Activated B cell treated with CpG ODN at 0.5 μM for 24 hours (primary cell): Measurements from ENCODE around the gene RIPOR3. TPM values are rescaled to one million over a fixed set of nuclear protein-coding genes. Genes with fewer than 3 reads are reported as not detected.

Experiments used
- ATAC-seq: fragments of 200-7000 bp; cut with Tn5 transposase; one replicate; pipeline ENCODE4 v1.10.0; 2021; ENCODE audit warnings: low read depth, mild to moderate bottlenecking, moderate library complexity
- CTCF ChIA-PET: fragments of 350-600 bp; sonication (Branson Sonifier 250); formaldehyde crosslinking; loops from one replicate; lab custom pipeline; 2021; ENCODE audit warnings: antibody characterized with exemption; lab: Charles Lee
- POLR2A ChIA-PET: fragments of 350-600 bp; sonication (Branson Sonifier 250); formaldehyde crosslinking; loops from one replicate; lab custom pipeline; 2021; ENCODE audit warnings: antibody characterized with exemption; lab: Charles Lee
- DNase-seq: peaks from one replicate; pipeline ENCODE4 v3.0.0; 2022
- H3K27ac Mint-ChIP-seq: one replicate; pipeline ENCODE4 v1.8.0; 2020; ENCODE audit warnings: mixed read lengths
- H3K27me3 Mint-ChIP-seq: one replicate; pipeline ENCODE4 v1.8.0; 2021; ENCODE audit warnings: mixed read lengths
- H3K36me3 Mint-ChIP-seq: one replicate; pipeline ENCODE4 v1.8.0; 2021; ENCODE audit warnings: low read depth, mixed read lengths
- H3K4me1 Mint-ChIP-seq: one replicate; pipeline ENCODE4 v1.8.0; 2021; ENCODE audit warnings: mixed read lengths
- H3K4me3 Mint-ChIP-seq: one replicate; pipeline ENCODE4 v1.8.0; 2020; ENCODE audit warnings: mild to moderate bottlenecking, mixed read lengths
- H3K9me3 Mint-ChIP-seq: one replicate; pipeline ENCODE4 v1.8.0; 2020; ENCODE audit warnings: mixed read lengths
- intact Hi-C: fragments of 100-400 bp; cut with micrococcal nuclease; formaldehyde crosslinking; loops from one replicate; pipeline ENCODE4 v1.15.1; 2024
- total RNA-seq: library from RNA; stranded (reverse); gene quantifications from 2 replicates; pipeline ENCODE4 v1.2.3, GENCODE V29; 2022
- TF ChIP-seq, protein P1 (sequence below): fragments of 200-600 bp; IDR thresholded peaks from one replicate; pipeline ENCODE4 v1.8.0; 2022; ENCODE audit warnings: antibody characterized with exemption, mild to moderate bottlenecking

Gene RIPOR3
- total RNA-seq, 1 donor from 2014 or later: not detected

DNA sequence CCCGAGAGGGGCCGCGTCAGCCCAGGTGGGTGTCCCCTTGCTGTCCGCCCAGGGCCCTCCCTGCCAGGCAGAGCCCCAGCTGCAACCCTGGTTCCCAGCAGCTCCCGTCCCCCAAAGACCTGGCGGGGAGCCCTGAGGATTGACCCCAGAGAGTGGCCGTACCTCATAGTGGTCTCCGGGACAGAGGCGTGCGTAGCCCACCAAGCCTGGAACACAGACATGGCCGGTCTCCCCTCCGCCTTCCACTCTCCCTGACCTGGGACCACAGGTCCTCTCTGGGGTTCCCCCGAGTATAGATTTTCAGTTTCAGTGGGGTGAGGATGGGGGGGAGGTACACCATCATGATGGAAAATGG, 82.6 kb downstream of the RIPOR3 start:
- no peak for ATAC-seq
- Mint-ChIP-seq H3K36me3 (no peaks in the 10 kb centered on the region), H3K27ac (no peak overlapping the region), H3K4me1 (no peaks in the 10 kb centered on the region), H3K9me3 (no peaks in the 10 kb centered on the region), H3K4me3 (no peak overlapping the region), H3K27me3 (peaks cover 7% of the 10 kb centered on the region)
- ChIA-PET POLR2A (no interaction called here), CTCF (no interaction called here)
- intact Hi-C loops: no loop called here
- no peak for DNase-seq
- TF ChIP-seq, protein P1, sequence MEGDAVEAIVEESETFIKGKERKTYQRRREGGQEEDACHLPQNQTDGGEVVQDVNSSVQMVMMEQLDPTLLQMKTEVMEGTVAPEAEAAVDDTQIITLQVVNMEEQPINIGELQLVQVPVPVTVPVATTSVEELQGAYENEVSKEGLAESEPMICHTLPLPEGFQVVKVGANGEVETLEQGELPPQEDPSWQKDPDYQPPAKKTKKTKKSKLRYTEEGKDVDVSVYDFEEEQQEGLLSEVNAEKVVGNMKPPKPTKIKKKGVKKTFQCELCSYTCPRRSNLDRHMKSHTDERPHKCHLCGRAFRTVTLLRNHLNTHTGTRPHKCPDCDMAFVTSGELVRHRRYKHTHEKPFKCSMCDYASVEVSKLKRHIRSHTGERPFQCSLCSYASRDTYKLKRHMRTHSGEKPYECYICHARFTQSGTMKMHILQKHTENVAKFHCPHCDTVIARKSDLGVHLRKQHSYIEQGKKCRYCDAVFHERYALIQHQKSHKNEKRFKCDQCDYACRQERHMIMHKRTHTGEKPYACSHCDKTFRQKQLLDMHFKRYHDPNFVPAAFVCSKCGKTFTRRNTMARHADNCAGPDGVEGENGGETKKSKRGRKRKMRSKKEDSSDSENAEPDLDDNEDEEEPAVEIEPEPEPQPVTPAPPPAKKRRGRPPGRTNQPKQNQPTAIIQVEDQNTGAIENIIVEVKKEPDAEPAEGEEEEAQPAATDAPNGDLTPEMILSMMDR: no peak

DNA sequence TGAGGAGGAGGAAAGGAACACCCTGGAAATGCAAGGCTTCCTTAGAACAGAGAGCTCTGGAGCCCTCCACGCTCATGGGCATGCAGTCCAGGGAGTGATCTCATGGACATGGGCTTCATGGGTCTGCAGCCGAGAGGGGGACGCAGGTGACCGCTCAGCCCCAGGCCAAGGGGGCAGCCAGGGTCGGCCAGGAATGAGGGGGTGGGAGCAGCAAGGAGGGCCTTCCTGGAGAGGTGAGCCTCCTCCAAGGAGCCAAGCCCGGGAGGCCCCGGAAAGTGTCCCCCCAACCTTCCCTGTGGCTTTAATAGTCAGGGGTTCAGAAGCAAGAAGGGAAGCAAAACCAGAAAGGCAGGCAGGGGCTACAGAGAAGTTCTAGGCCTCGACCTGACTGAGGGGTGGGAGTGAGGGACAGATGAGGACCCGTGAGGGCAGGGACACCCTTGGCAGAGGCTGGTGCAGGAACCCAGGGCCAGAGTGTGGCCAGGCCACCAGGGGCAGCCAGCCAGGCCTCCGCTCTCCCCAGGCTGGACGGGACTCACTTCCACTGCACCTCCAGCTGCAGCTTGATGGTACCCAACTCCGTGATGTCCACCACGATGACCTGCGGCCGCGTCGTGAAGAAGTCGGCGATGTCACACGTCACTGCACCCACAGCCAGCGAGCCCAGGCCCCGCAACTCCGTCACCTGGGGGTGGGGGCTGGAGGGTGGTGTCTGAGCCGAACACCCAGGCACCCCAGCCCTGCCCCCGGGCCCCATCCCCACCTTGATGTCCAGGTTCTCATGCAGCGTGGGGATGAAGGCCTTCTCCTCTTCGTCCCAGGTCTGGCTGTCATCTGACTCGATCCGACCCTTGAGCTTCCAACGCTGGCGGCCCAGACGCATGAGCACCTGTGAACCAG, 83.2 kb downstream of the RIPOR3 start:
- intact Hi-C loops: no loop called here
- Mint-ChIP-seq H3K27ac (no peak overlapping the region), H3K4me1 (peaks cover under 1% of the 10 kb centered on the region), H3K36me3 (no peaks in the 10 kb centered on the region), H3K27me3 (peaks cover 9% of the 10 kb centered on the region), H3K4me3 (no peak overlapping the region), H3K9me3 (no peaks in the 10 kb centered on the region)
- TF ChIP-seq, protein P1: no peak
- CTCF ChIA-PET: no interaction called here
- POLR2A ChIA-PET: no interaction called here
- DNase-seq (no peak), ATAC-seq (no peak)

DNA sequence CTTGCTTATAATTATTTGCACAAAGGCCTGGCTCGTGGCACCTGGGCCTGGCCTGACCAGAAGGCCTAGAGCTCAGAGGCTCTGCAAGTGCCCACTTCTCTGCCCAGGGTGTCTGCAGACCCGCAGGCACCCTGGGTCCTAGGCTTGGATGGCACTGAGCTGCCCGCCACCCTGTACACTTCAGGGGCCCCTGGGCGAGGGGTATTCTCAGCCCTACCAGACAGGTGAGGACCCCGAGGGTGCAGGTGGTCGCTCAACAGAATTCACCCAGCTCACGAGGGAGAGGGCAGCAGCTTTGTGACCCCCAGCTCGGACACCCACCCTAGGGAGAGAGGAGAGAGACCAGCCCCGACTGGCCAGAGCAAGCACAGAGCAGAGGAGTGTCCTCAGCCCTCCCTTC, 83.9 kb downstream of the RIPOR3 start:
- no peak overlapping the region for H3K27ac Mint-ChIP-seq
- intact Hi-C loops: no loop called here
- H3K27me3 Mint-ChIP-seq: peaks cover 9% of the 10 kb centered on the region
- POLR2A ChIA-PET: no interaction called here
- no peak overlapping the region for H3K4me3 Mint-ChIP-seq
- DNase-seq (no peak), ATAC-seq (no peak)
- peaks cover 4% of the 10 kb centered on the region for H3K4me1 Mint-ChIP-seq
- TF ChIP-seq, protein P1: no peak
- H3K36me3 Mint-ChIP-seq: no peaks in the 10 kb centered on the region
- H3K9me3 Mint-ChIP-seq: no peaks in the 10 kb centered on the region
- CTCF ChIA-PET: no interaction called here

DNA sequence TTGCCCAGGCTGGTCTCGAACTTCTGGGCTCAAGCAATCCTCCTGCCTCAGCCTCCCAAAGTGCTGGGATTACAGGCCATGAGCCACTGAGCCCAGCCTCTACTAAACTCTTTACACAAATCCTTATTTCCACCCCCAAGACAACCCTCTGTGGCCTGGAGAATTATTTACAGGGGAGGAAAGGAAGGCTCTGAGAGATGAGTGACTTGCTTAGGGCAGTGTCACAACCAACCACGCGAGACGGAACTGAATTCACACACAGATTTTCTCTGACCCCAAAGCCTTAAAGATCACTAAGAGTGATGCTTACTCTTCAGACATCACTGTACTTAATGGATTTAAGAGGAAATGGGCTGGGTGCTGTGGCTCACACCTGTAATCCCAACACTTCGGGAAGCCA, 86.2 kb downstream of the RIPOR3 start:
- ATAC-seq: no peak
- Mint-ChIP-seq H3K36me3 (no peaks in the 10 kb centered on the region), H3K4me1 (peaks cover 4% of the 10 kb centered on the region), H3K4me3 (no peak overlapping the region), H3K27ac (no peak overlapping the region), H3K27me3 (peaks cover 11% of the 10 kb centered on the region), H3K9me3 (no peaks in the 10 kb centered on the region)
- intact Hi-C loops: no loop called here
- ChIA-PET POLR2A (interaction anchor here (0.7 kb wide), 1 partner anchor 839 kb away, joined by 7 read pairs; no protein-coding TSS in a partner anchor), CTCF (no interaction called here)
- no peak for DNase-seq
- TF ChIP-seq, protein P1: no peak

DNA sequence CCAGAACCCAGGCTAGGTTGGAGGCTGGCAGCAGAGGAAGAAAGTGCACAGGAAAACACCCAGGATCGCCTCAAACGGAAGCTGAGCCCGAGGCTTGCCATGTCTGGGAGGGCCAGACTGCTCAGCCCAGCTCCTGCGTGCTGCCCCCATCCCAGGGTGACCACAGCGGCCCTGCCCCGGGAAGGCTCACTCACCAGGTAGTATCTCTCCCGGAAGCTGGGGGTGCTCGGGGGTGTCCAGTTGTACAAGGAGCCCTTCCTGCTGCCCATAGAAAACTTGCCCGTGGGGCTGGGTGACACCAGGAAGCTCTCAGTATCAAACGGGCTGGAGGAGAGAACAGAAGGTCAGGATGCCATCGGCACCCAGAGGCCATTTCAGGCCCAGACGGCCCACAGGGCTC, 86.9 kb downstream of the RIPOR3 start:
- ChIA-PET CTCF (no interaction called here), POLR2A (no interaction called here)
- Mint-ChIP-seq H3K27ac (no peak overlapping the region), H3K27me3 (peaks cover 11% of the 10 kb centered on the region), H3K9me3 (no peaks in the 10 kb centered on the region), H3K4me3 (no peak overlapping the region), H3K36me3 (no peaks in the 10 kb centered on the region), H3K4me1 (peaks cover 9% of the 10 kb centered on the region)
- TF ChIP-seq, protein P1: no peak
- intact Hi-C loops: loop anchor here (5.0 kb wide), 1 partner anchor 128 kb away; the partner anchor contains the start of gene PARD6B
- no peak for ATAC-seq
- no peak for DNase-seq
